Liver (tissue), 9 donors: ENCODE results near the gene EXOSC10. TPM values are rescaled to one million over a fixed set of nuclear protein-coding genes. Genes with fewer than 3 reads are reported as not detected.
A peak's percentile ranks its signal among the peaks of the same experiment; 100 is the strongest.
"Not testable (repeated sequence)": the region's sequence is repeated elsewhere in the genome, so short reads cannot be mapped to it uniquely, and the experiment has no call there.

Experiments used
- DNase-seq: peaks from one replicate; pipeline ENCODE4 v3.0.0-alpha.2; 2017; ENCODE audit warnings: low spot score
- H3K27ac ChIP-seq, 2 donors: one replicate each; pipeline ENCODE4 v1.7.0; 2013; ENCODE audit warnings: inconsistent platforms in 2 of 2, low read length in 2 of 2, control low read depth in 1 of 2, low read depth in 1 of 2, mild to moderate bottlenecking in 1 of 2
- H3K27me3 ChIP-seq, 4 donors: one replicate each; pipeline versions ENCODE4 v1.6.1 to v1.7.0; 2013; ENCODE audit warnings: low read length in 3 of 4, inconsistent platforms in 1 of 4, mild to moderate bottlenecking in 1 of 4, moderate library complexity in 1 of 4; ENCODE audit not compliant: control insufficient read depth in 4 of 4, insufficient read depth in 4 of 4
- H3K36me3 ChIP-seq, 4 donors: one replicate each; pipeline versions ENCODE4 v1.6.1 to v1.7.0; 2013; ENCODE audit warnings: low read length in 3 of 4, mild to moderate bottlenecking in 3 of 4, low read depth in 1 of 4, moderate library complexity in 1 of 4; ENCODE audit not compliant: control insufficient read depth in 4 of 4, insufficient read depth in 3 of 4
- H3K4me1 ChIP-seq, 4 donors: one replicate each; pipeline versions ENCODE4 v1.6.1 to v1.7.0; 2013; ENCODE audit warnings: low read length in 3 of 4, mild to moderate bottlenecking in 3 of 4, moderate library complexity in 1 of 4; ENCODE audit not compliant: control insufficient read depth in 4 of 4, insufficient read depth in 4 of 4
- H3K4me3 ChIP-seq, 3 donors: one replicate each; pipeline versions ENCODE4 v1.6.1 to v1.7.0; 2013; ENCODE audit warnings: low read length in 3 of 3, control low read depth in 1 of 3, low read depth in 1 of 3, mild to moderate bottlenecking in 1 of 3
- H3K9ac ChIP-seq, 2 donors: one replicate each; pipeline ENCODE4 v1.7.0; 2013; ENCODE audit warnings: low read length in 2 of 2, mild to moderate bottlenecking in 2 of 2, moderate library complexity in 2 of 2, control low read depth in 1 of 2, low read depth in 1 of 2
- H3K9me3 ChIP-seq, 4 donors: one replicate each; pipeline versions ENCODE4 v1.6.1 to v1.7.0; 2013; ENCODE audit warnings: low read length in 3 of 4; ENCODE audit not compliant: control insufficient read depth in 4 of 4
- CTCF ChIP-seq: fragments of 150-350 bp; IDR thresholded peaks from 2 replicates; pipeline ENCODE4 v1.5.1; 2017; ENCODE audit warnings: improper control_type of control experiment, low read depth, low read length; ENCODE audit not compliant: missing input control
- EGR1 ChIP-seq, 2 donors: IDR thresholded peaks; 2 replicates each; pipeline ENCODE4 v1.6.1; 2016 to 2018; ENCODE audit warnings: antibody characterized with exemption in 2 of 2, low read depth in 2 of 2
- FOXA2 ChIP-seq: IDR thresholded peaks from 2 replicates; pipeline ENCODE4 v1.6.1; 2016; ENCODE audit warnings: antibody characterized with exemption
- GABPA ChIP-seq, 2 donors: IDR thresholded peaks in 1 of 2; conservative IDR thresholded peaks in 1 of 2; 2 replicates each; pipeline ENCODE4 v1.6.1; 2016; ENCODE audit warnings: antibody characterized with exemption in 2 of 2, mild to moderate bottlenecking in 1 of 2, moderate library complexity in 1 of 2
- HNF4A ChIP-seq, 2 donors: conservative IDR thresholded peaks; 2 replicates each; pipeline ENCODE4 v1.6.1; 2016; ENCODE audit warnings: antibody characterized with exemption in 2 of 2, mild to moderate bottlenecking in 2 of 2
- HNF4G ChIP-seq: IDR thresholded peaks from 2 replicates; pipeline ENCODE4 v1.6.1; 2016; ENCODE audit warnings: antibody characterized with exemption
- JUND ChIP-seq, 2 donors: IDR thresholded peaks; 2 replicates each; pipeline ENCODE4 v1.6.1; 2016; ENCODE audit warnings: antibody characterized with exemption in 2 of 2
- NR2F2 ChIP-seq: IDR thresholded peaks from 2 replicates; pipeline ENCODE4 v1.6.1; 2016; ENCODE audit warnings: antibody characterized with exemption
- RAD21 ChIP-seq, 2 donors: IDR thresholded peaks; 2 replicates each; pipeline ENCODE4 v1.6.1; 2016; ENCODE audit warnings: antibody characterized with exemption in 2 of 2, mild to moderate bottlenecking in 2 of 2
- REST ChIP-seq: IDR thresholded peaks from 2 replicates; pipeline ENCODE4 v1.6.1; 2016; ENCODE audit warnings: antibody characterized with exemption, mild to moderate bottlenecking
- RXRA ChIP-seq, 2 donors: IDR thresholded peaks; 2 replicates each; pipeline ENCODE4 v1.6.1; 2017 to 2018; ENCODE audit warnings: antibody characterized with exemption in 2 of 2, mild to moderate bottlenecking in 1 of 2
- SP1 ChIP-seq: IDR thresholded peaks from 2 replicates; pipeline ENCODE4 v1.6.1; 2018; ENCODE audit warnings: antibody characterized with exemption, mild to moderate bottlenecking
- TAF1 ChIP-seq: conservative IDR thresholded peaks from 2 replicates; pipeline ENCODE4 v1.6.1; 2016; ENCODE audit warnings: antibody characterized with exemption, mild to moderate bottlenecking
- YY1 ChIP-seq: IDR thresholded peaks from 2 replicates; pipeline ENCODE4 v1.6.1; 2016; ENCODE audit warnings: antibody characterized with exemption, mild to moderate bottlenecking
- WGBS: extraction: QIAGEN DNeasy Blood & Tissue Kit; methylation state at CpG from one replicate; pipeline ENCODE4 v1.1.7; 2013; 5-methylcytosine and 5-hydroxymethylcytosine counted together
- polyA plus RNA-seq, 2 donors: library from polyadenylated mRNA; stranded (reverse) in 1 of 2; unstranded in 1 of 2; fragments of 200-250 nt in 1 of 2; fragments of >200 nt in 1 of 2; fragmentation: Nextera tagmentation in 1 of 2; extraction: Ambion mirVana in 1 of 2; gene quantifications; one replicate each; pipeline versions ENCODE4 v1.2.1 to v1.2.3, GENCODE V29; 2013 to 2015
- total RNA-seq, 2 donors: library from RNA; depleted of rRNA; stranded (reverse); fragments of >200 nt; gene quantifications; one replicate each; pipeline ENCODE4 v1.2.3, GENCODE V29; 2014
- TF ChIP-seq, protein P1 (sequence below): IDR thresholded peaks from 2 replicates; pipeline ENCODE4 v1.6.1; 2016; ENCODE audit warnings: antibody characterized with exemption
- TF ChIP-seq, protein P2 (sequence below): IDR thresholded peaks from 2 replicates; pipeline ENCODE4 v1.6.1; 2016; ENCODE audit warnings: antibody characterized with exemption
- TF ChIP-seq, protein P3 (sequence below): IDR thresholded peaks from 2 replicates; pipeline ENCODE4 v1.6.1; 2016; ENCODE audit warnings: antibody characterized with exemption
- donor health status: healthy.
- donor health status: healthy.
- donor health status: healthy.
- donor health status: healthy.
- donor health status: healthy.

EXOSC10 gene
- total and polyA plus RNA-seq, 4 donors: 11.3 to 29.2 (median 20.9) TPM

- H3K4me1 ChIP-seq: peaks cover 2 to 18% (median 9%) of the 10 kb centered on the region in 4 donors
- WGBS: 40% methylated on average over 13 of the region's 13 CpGs
- peak overlapping the region; percentile 54 to 59 for H3K27ac ChIP-seq
- H3K27me3 ChIP-seq: no peaks in the 10 kb centered on the region
- peak overlapping the region; percentile 86 to 99 (median 98) for H3K4me3 ChIP-seq
- DNase-seq: no peak
- no peak for TF ChIP-seq JUND (IDR thresholded peaks at IDR 0.05)
- no peak for TF ChIP-seq EGR1 (IDR thresholded peaks at IDR 0.05; ENCODE audit: low read depth in 2 of 2)
- no peak for TF ChIP-seq YY1
- TF ChIP-seq HNF4A (conservative IDR thresholded peaks at IDR 0.05): no peak
- no peak for TF ChIP-seq SP1
- TF ChIP-seq, protein P1, sequence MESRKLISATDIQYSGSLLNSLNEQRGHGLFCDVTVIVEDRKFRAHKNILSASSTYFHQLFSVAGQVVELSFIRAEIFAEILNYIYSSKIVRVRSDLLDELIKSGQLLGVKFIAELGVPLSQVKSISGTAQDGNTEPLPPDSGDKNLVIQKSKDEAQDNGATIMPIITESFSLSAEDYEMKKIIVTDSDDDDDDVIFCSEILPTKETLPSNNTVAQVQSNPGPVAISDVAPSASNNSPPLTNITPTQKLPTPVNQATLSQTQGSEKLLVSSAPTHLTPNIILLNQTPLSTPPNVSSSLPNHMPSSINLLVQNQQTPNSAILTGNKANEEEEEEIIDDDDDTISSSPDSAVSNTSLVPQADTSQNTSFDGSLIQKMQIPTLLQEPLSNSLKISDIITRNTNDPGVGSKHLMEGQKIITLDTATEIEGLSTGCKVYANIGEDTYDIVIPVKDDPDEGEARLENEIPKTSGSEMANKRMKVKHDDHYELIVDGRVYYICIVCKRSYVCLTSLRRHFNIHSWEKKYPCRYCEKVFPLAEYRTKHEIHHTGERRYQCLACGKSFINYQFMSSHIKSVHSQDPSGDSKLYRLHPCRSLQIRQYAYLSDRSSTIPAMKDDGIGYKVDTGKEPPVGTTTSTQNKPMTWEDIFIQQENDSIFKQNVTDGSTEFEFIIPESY: no peak
- TF ChIP-seq, protein P2, sequence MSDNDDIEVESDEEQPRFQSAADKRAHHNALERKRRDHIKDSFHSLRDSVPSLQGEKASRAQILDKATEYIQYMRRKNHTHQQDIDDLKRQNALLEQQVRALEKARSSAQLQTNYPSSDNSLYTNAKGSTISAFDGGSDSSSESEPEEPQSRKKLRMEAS: no peak
- no peak for TF ChIP-seq HNF4G
- TF ChIP-seq NR2F2: no peak
- no peaks in the 10 kb centered on the region for H3K9me3 ChIP-seq
- H3K9ac ChIP-seq: peak overlapping the region; percentile 79 to 84
- H3K36me3 ChIP-seq: peaks cover 0 to 12% (median 8%) of the 10 kb centered on the region in 4 donors
Measured at GRCh38 chr1:11100149-11100493, 452 bp upstream of the EXOSC10 start.

DNA sequence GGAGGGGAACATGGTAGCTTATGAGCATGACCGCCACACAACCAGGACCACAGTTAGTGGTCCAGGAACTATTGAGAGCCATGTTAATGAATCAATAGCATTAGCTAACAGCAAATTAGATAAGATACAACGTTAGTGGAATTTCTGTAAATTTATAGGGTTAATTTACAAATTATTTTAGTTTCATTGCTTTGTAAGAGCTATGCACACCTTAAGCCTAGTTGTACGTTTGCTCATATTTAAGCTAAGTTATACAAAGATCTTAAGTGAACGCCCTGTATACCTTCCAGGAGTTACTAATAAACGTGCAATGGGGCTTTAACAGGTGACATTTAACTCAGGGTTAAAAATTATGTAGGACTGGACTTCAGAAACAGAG lies 749 bp downstream of the EXOSC10 start:
- 16% methylated on average over 5 of the region's 5 CpGs for WGBS
- Histone ChIP-seq H3K4me1 (peaks cover 2 to 18% (median 9%) of the 10 kb centered on the region in 4 donors), H3K9me3 (no peaks in the 10 kb centered on the region), H3K36me3 (peaks cover 3 to 14% (median 9%) of the 10 kb centered on the region in 4 donors), H3K9ac (peak overlapping the region; percentile 79 to 90), H3K27ac (peak overlapping the region in 1 of 2 donors; percentile 63), H3K4me3 (peak overlapping the region; percentile 86 to 99 (median 98)), H3K27me3 (no peaks in the 10 kb centered on the region)
- no peak for DNase-seq
- TF ChIP-seq RXRA (IDR thresholded peaks at IDR 0.05): no peak
- TF ChIP-seq REST: no peak
- TF ChIP-seq FOXA2: no peak
- no peak for TF ChIP-seq TAF1
- no peak for TF ChIP-seq JUND (IDR thresholded peaks at IDR 0.05)
- TF ChIP-seq EGR1 (IDR thresholded peaks at IDR 0.05; ENCODE audit: low read depth in 2 of 2): no peak
- TF ChIP-seq, protein P3, sequence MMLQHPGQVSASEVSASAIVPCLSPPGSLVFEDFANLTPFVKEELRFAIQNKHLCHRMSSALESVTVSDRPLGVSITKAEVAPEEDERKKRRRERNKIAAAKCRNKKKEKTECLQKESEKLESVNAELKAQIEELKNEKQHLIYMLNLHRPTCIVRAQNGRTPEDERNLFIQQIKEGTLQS: no peak
- TF ChIP-seq HNF4G: no peak
- no peak for TF ChIP-seq YY1
- TF ChIP-seq RAD21 (IDR thresholded peaks at IDR 0.05): no peak
- no peak for TF ChIP-seq NR2F2
- TF ChIP-seq, protein P2: no peak
- no peak for TF ChIP-seq SP1
- TF ChIP-seq HNF4A (conservative IDR thresholded peaks at IDR 0.05): no peak
- TF ChIP-seq, protein P1: no peak
- no peak for TF ChIP-seq GABPA (IDR thresholded peaks at IDR 0.05 in 1 of 2, conservative IDR thresholded peaks at IDR 0.05 in 1 of 2)
- no peak for TF ChIP-seq CTCF

DNA sequence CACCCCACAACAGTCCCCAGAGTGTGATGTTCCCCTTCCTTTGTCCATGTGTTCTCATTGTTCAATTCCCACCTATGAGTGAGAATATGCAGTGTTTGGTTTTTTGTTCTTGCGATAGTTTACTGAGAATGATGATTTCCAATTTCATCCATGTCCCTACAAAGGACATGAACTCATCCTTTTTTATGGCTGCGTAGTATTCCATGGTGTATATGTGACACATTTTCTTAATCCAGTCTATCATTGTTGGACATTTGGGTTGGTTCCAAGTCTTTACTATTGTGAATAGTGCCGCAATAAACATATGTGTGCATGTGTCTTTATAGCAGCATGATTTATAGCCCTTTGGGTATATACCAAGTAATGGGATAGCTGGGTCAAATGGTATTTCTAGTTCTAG lies 15.9 kb downstream of the EXOSC10 start:
- H3K27ac ChIP-seq, H3K4me1 ChIP-seq, H3K9me3 ChIP-seq, H3K27me3 ChIP-seq, DNase-seq, H3K9ac ChIP-seq, H3K4me3 ChIP-seq: not testable (repeated sequence)
- H3K36me3 ChIP-seq: peaks cover 0 to 51% (median 37%) of the 10 kb centered on the region in 4 donors
- WGBS: 91% methylated on average over 2 of the region's 3 CpGs
